Activated T-helper 17 cell treated with anti-CD3 and anti-CD28 coated beads, Interleukin-2, amount 50 U/mL, for 72 hours (primary cell): ENCODE data around the gene SOX12. TPM values are rescaled to one million over a fixed set of nuclear protein-coding genes. Genes with fewer than 3 reads are reported as not detected.

ENCODE experiments used
- ATAC-seq: fragments of 150-1000 bp; cut with Tn5 transposase; replicated peaks from 2 replicates; pipeline ENCODE4 v1.10.0; 2021; ENCODE audit warnings: mild to moderate bottlenecking, moderate library complexity
- H3K27ac Mint-ChIP-seq: one replicate; pipeline ENCODE4 v1.8.0; 2022; ENCODE audit warnings: mixed read lengths
- H3K27me3 Mint-ChIP-seq: one replicate; pipeline ENCODE4 v1.8.0; 2022; ENCODE audit warnings: mixed read lengths
- H3K36me3 Mint-ChIP-seq: one replicate; pipeline ENCODE4 v1.8.0; 2022; ENCODE audit warnings: low read depth, mild to moderate bottlenecking, mixed read lengths
- H3K4me1 Mint-ChIP-seq: one replicate; pipeline ENCODE4 v1.8.0; 2022; ENCODE audit warnings: mixed read lengths
- H3K4me3 Mint-ChIP-seq: one replicate; pipeline ENCODE4 v1.8.0; 2022; ENCODE audit warnings: mild to moderate bottlenecking, mixed read lengths
- H3K9me3 Mint-ChIP-seq: one replicate; pipeline ENCODE4 v1.8.0; 2022; ENCODE audit warnings: mixed read lengths
- total RNA-seq, 2 donors: library from RNA; stranded (reverse); gene quantifications; one replicate each; pipeline ENCODE4 v1.2.3, GENCODE V29; 2022

SOX12 gene
- total RNA-seq, 2 donors from 2014 or later = 4.0 to 6.5 TPM

DNA sequence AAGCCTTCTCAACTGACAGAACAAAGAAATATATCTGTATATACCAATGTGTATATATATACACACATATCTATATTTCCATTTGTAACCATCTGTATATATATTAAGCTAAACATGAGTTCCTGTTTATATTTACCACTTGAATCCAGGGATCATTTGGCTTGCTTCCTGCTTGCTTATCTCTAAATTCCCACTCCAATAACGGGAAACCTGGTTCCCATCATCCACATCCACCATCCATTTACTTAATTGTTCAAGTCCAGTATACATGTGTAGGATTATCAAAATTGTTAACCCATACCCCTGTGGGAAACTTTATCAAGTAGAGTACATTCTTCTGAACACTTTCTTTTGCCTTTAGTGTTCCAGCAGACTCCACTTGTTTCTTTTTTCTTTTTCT lies 12.5 kb upstream of the SOX12 start:
- H3K9me3 Mint-ChIP-seq = no peaks in the 10 kb centered on the region
- H3K4me1 Mint-ChIP-seq = no peaks in the 10 kb centered on the region
- no peaks in the 10 kb centered on the region for H3K36me3 Mint-ChIP-seq
- no peak overlapping the region for H3K4me3 Mint-ChIP-seq
- ATAC-seq = no peak
- no peaks in the 10 kb centered on the region for H3K27me3 Mint-ChIP-seq
- no peak overlapping the region for H3K27ac Mint-ChIP-seq

DNA sequence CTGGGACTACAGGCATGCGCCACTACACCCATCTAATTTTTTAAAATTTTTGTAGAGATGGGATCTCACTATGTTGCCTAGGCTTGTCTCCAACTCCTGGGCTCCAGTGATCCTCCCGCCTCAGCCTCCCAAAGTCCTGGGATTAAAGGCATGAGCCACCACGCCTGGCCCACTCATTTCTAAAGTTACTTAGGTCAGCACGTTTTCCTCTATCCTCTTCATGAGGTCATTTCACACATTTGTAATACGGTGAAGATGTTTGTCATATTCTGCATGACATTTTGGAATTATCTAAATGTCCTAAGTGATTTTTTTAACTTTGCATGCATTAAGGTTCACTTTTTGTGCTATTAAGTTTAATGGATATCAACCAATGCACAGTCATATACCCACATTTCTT lies 11.9 kb upstream of the SOX12 start:
- Mint-ChIP-seq H3K4me3 (no peak overlapping the region), H3K27me3 (no peaks in the 10 kb centered on the region), H3K27ac (no peak overlapping the region), H3K36me3 (no peaks in the 10 kb centered on the region), H3K9me3 (no peaks in the 10 kb centered on the region), H3K4me1 (no peaks in the 10 kb centered on the region)
- ATAC-seq = no peak

DNA sequence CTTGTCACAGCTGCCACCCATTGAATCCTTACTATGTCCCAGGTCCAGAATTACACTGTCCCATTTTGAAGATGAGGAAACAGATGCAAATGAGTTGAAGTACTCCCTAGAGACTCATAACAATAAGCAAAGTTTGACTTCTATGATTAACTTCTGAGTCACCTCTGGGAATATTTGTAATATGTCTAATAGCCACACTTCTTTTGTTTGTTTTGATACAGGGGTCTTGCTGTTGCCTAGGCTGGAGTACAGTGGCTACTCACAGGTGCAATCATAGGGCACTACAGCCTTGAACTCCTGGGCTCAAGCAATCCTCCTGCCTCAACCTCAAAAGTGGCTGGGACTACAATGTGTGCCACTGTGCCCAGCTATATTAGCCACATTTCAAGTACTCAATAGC lies 11.4 kb upstream of the SOX12 start:
- Mint-ChIP-seq H3K4me3 (no peak overlapping the region), H3K4me1 (no peaks in the 10 kb centered on the region)

DNA sequence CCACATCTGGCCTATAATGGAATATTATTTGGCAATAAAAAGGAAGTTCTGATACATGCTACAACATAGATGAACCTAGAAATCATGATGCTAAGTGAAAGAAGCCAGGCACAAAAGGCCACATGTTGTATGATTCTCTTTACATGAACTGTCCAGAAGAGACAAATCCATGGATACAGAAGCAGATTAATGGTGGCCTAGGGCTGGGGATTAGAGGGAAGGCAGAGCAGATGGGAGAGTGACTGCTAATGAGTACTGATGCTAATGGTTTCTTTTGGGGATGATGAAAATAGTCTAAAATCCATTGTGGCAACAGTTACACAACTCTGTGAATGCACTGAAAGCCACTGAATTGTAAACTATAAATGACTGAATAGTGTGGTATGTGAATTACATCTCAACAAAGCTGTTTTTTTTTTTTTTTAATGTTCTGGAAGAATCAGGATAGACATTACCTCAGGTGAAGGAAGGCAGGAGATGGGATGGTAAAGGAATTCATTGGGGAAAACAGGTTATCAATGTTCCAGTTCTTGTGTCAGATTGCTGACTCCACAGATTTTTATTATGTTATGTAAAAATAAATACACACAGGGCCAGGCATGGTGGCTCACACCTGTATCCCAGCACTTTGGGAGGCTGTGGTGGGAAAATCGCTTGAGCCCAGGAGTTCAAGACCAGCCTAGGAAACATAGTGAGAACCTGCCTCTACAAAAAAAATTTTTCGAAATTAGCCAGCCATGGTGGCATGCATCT lies 8.9 kb upstream of the SOX12 start:
- no peak for ATAC-seq
- no peaks in the 10 kb centered on the region for H3K27me3 Mint-ChIP-seq
- no peak overlapping the region for H3K4me3 Mint-ChIP-seq
- H3K9me3 Mint-ChIP-seq = no peaks in the 10 kb centered on the region
- H3K4me1 Mint-ChIP-seq = no peaks in the 10 kb centered on the region
- no peak overlapping the region for H3K27ac Mint-ChIP-seq
- no peaks in the 10 kb centered on the region for H3K36me3 Mint-ChIP-seq

More for the DNA sequence above, 11.4 kb upstream of the SOX12 start:
- Mint-ChIP-seq H3K27me3 (no peaks in the 10 kb centered on the region), H3K36me3 (no peaks in the 10 kb centered on the region), H3K27ac (no peak overlapping the region), H3K9me3 (no peaks in the 10 kb centered on the region)
- no peak for ATAC-seq

DNA sequence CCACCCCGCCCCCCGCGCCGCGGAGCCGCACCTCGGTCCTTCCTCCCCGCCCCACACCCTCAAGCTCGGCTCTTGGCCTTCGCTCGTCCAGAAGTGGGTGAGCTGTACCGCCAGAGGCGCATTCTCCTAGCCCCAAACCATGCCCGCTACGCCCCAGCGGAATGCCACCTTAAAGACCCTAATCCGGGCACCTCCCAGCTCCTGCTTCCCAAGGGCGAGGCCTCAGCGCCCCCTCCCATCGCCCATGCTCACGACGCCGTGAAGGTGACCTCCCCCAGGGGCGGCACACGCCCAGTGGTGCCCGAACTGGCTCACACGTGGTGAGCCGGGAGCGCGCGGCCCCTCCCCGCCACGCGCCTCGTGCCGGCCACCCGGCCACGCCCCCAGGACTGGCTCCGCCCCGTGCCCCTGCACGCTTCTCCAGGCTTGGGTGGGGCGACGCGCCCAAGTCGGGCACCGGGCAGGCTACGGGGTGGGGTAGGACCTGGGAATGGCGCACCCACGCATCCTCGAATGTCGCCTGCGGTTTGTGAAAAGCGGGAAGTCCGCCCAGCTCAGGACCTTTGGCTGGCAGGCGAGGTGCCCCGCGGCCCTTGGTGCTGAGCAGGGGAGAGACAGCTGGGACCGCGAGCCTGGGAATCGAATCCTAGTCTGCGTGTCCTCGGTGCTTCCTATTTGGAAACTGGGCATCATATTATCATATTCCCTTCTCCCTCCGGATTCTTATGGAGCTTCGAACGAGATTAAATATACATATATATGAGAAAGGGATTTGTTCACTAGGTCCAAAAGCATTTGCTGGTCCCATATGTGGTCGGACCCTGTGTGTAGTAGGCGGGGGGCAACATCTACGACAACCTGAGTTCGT lies 941 bp upstream of the SOX12 start:
- Mint-ChIP-seq H3K27ac (peak overlapping the region; percentile 82), H3K27me3 (no peaks in the 10 kb centered on the region), H3K4me3 (peak overlapping the region; percentile 87), H3K4me1 (peaks cover 5% of the 10 kb centered on the region), H3K9me3 (no peaks in the 10 kb centered on the region), H3K36me3 (no peaks in the 10 kb centered on the region)
- ATAC-seq = peak; percentile 63

DNA sequence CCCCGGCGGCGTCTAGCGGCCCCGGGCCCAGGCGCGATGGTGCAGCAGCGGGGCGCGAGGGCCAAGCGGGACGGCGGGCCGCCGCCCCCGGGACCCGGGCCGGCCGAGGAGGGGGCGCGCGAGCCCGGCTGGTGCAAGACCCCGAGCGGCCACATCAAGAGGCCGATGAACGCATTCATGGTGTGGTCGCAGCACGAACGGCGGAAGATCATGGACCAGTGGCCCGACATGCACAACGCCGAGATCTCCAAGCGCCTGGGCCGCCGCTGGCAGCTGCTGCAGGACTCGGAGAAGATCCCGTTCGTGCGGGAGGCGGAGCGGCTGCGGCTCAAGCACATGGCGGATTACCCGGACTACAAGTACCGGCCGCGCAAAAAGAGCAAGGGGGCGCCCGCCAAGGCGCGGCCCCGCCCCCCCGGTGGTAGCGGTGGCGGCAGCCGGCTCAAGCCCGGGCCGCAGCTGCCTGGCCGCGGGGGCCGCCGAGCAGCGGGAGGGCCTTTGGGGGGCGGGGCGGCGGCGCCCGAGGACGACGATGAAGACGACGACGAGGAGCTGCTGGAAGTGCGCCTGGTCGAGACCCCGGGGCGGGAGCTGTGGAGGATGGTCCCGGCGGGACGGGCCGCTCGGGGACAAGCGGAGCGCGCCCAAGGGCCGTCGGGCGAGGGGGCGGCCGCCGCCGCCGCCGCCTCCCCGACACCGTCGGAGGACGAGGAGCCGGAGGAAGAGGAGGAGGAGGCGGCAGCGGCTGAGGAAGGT lies 715 bp downstream of the SOX12 start:
- Mint-ChIP-seq H3K27ac (no peak overlapping the region), H3K4me3 (peak overlapping the region; percentile 75), H3K9me3 (no peaks in the 10 kb centered on the region), H3K4me1 (peaks cover 5% of the 10 kb centered on the region), H3K27me3 (no peaks in the 10 kb centered on the region), H3K36me3 (no peaks in the 10 kb centered on the region)
- ATAC-seq = peak; percentile 1

DNA sequence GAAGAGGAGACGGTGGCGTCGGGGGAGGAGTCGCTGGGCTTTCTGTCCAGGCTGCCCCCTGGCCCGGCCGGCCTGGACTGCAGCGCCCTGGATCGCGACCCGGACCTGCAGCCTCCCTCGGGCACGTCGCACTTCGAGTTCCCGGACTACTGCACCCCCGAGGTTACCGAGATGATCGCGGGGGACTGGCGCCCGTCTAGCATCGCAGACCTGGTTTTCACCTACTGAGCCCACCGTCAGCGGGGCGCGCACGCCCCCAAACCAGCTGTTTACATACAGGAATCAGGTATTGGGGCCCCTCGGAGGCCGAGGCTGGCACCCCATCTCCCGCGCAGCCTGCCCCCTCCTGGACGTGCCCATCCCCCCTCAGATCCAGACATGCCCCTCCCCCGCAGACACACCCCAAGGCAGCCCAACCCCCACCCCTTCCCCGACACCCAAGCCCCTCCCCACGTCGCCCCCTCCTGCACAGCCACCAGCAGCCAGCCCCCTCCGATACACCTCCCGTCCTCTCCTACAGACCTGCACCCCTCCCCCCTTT lies 1.4 kb downstream of the SOX12 start:
- H3K4me3 Mint-ChIP-seq = peak overlapping the region; percentile 75
- peak; percentile 1 for ATAC-seq
- no peaks in the 10 kb centered on the region for H3K9me3 Mint-ChIP-seq
- H3K27me3 Mint-ChIP-seq = no peaks in the 10 kb centered on the region
- H3K27ac Mint-ChIP-seq = no peak overlapping the region
- no peaks in the 10 kb centered on the region for H3K36me3 Mint-ChIP-seq
- H3K4me1 Mint-ChIP-seq = peaks cover 5% of the 10 kb centered on the region

DNA sequence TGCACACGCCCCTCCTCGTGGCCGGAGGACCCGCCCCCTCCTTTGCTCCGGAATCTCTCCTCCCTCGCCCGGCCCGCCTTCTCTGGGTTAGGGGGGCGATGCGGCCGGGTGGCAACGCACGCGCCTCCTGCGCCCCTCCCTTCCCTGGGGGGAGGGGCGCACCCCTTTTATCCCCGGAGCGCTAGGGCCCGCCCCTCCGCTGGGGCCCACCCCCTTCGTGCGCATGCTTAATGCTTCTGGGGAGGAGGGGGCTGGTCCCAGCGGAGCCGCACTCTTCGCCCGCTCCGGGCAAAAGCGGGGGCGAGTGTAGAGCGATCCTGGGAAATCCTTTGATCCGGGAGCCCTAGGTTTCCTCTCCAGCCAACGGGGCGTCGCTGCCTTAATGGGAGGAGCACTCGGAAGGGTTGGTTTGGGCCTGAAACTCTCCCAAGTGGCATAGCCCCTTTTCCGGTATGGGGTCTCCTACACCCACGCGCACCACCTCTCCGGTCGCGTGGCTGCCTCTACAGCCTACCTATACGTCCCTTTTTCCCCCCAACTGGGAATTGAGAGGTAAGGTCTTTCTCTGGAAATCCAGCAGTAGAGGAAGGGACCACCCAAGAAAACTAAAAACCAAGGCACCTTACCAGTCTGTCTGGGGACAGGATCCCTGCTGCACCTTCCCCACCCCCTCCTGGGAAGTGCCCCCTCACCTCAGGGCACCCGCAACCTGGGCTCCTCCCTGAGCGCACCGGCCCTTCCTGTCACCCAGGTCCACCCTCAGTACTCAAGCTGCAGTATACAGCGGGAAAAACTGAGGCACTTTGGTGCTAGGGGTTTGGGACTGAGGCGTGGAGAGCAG lies 2.1 kb downstream of the SOX12 start:
- peaks cover 5% of the 10 kb centered on the region for H3K4me1 Mint-ChIP-seq
- H3K27me3 Mint-ChIP-seq = no peaks in the 10 kb centered on the region
- peak; percentile 13 for ATAC-seq
- H3K4me3 Mint-ChIP-seq = peak overlapping the region; percentile 75
- H3K9me3 Mint-ChIP-seq = no peaks in the 10 kb centered on the region
- no peaks in the 10 kb centered on the region for H3K36me3 Mint-ChIP-seq
- H3K27ac Mint-ChIP-seq = no peak overlapping the region

DNA sequence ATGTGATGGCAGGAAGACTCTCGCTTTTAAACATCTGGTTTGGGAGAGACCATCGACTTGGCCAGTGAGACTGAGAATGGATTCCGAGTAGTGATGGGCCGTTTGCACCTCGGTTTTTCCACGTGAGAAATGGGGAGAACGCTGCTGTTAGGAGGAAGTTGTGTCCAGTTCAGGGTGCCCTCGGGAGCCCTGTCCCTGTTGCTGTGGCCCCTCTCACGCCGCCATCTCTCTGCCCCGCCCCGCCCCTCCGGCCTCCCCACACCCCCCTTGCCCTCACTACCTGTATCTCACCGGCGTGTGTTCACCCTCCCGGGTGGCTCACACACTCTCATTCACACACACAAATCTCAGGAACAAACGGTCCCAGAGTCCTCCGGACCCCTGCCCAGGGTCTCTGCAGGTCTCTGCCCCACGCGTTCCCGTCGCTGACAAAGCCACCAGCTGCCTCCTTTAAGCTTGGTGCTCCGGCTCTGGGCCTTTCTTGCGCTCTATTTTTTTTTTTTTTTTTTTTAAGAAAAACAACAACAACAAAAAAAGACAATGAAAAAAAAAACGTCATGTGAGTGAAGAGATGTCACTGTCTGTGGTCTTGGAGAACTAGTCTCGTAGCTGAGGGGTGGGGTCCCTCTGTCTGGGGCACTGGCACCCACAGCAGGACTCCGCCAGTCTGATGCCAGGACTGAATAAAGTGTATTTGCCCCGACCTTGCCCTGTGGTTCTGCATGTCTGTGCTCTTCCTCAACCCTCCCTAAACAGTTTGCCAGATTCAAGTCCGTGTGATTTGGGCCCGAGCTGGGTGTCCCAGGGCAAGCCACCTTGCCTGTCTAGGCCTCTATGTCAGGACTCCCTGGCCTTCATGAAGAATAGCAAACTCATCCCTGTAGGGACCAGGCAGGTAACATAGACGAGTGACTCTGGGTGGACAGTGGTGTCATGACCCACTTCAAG lies 2.9 kb downstream of the SOX12 start:
- H3K27ac Mint-ChIP-seq = peak overlapping the region; percentile 34
- no peak for ATAC-seq
- no peaks in the 10 kb centered on the region for H3K36me3 Mint-ChIP-seq
- H3K4me3 Mint-ChIP-seq = peak overlapping the region; percentile 75
- H3K4me1 Mint-ChIP-seq = peaks cover 5% of the 10 kb centered on the region
- no peaks in the 10 kb centered on the region for H3K27me3 Mint-ChIP-seq
- H3K9me3 Mint-ChIP-seq = no peaks in the 10 kb centered on the region

DNA sequence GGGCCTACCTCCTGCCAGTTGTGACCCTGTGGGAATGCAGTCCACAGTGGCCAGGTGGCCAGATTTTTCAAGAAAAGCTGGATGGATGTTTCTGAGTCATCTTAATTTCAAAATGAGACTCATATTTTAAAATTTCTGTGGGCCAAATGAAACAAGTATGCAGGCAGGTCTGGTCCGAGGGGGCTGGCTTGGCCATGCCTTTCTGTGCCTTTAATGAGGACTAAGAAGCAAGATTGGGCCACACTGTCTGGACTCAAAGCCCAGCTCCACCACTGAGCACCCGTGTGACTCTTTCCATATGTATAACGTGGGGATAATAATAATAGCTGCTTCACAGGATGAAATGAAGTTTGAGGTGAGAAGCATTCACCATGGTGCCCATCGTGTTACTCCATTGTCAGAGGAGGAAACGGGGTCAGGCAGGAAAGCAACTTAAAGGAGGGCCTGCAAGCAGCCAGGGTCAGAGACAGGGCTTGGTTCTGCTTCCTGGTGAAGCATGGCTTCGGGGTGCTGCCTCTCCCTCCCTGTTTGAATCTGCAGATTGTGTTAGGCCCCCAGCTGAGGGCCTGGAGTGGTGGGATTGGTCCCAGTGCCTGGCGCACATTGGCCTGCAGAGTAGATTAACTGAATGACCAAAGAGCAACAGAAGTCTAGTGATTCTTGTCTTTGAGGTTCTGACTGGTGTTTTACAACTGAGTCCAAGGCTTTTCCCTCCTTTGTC lies 3.8 kb downstream of the SOX12 start:
- Mint-ChIP-seq H3K36me3 (no peaks in the 10 kb centered on the region), H3K9me3 (no peaks in the 10 kb centered on the region), H3K4me1 (peaks cover 5% of the 10 kb centered on the region), H3K4me3 (peak overlapping the region; percentile 75), H3K27me3 (no peaks in the 10 kb centered on the region), H3K27ac (peak overlapping the region; percentile 34)
- no peak for ATAC-seq

DNA sequence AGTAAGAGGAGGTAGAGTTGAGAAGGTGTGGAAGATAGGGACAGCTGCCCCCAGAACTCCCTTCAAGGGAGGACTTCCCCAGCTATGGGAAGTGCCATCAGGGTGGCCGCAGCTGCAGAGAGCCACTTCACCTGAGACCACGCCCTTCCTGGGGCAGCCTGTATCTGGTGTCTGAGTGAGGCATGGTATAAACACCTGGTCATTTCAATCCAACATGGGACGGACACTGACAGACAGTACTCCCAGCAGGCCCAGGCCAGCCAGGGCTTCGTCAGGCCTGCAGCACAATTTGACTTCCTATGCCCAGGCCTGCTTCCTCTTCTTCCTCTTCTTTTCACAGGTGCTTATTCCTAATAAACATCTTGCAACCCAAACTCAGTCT lies 4.5 kb downstream of the SOX12 start:
- no peaks in the 10 kb centered on the region for H3K36me3 Mint-ChIP-seq
- no peak overlapping the region for H3K4me3 Mint-ChIP-seq
- H3K27me3 Mint-ChIP-seq = no peaks in the 10 kb centered on the region
- H3K9me3 Mint-ChIP-seq = no peaks in the 10 kb centered on the region
- ATAC-seq = no peak
- H3K4me1 Mint-ChIP-seq = peaks cover 5% of the 10 kb centered on the region
- H3K27ac Mint-ChIP-seq = no peak overlapping the region
